Measurements from ENCODE around the gene PCNX3. TPM values are rescaled to one million over a fixed set of nuclear protein-coding genes. Genes with fewer than 3 reads are reported as not detected.
"Not testable (repeated sequence)": the region's sequence is repeated elsewhere in the genome, so short reads cannot be mapped to it uniquely, and the experiment has no call there.

Gene PCNX3
- total RNA-seq, 3 donors from 2014 or later: 55.8 to 59.7 (median 59.5) TPM

GRCh38 chr11:65672180-65672860, 56.7 kb downstream of the PCNX3 start:
- Mint-ChIP-seq H3K4me1 (ENCODE audit: low read depth) (no peaks in the 10 kb centered on the region), H3K27me3 (ENCODE audit: low read depth) (no peaks in the 10 kb centered on the region), H3K36me3 (ENCODE audit: insufficient read depth) (no peaks in the 10 kb centered on the region), H3K4me3 (no peak overlapping the region), H3K9me3 (no peaks in the 10 kb centered on the region)
- peak; percentile 55 to 65 for ATAC-seq
- DNase-seq: no peak

- H3K27me3 Mint-ChIP-seq (ENCODE audit: low read depth): no peaks in the 10 kb centered on the region
- ATAC-seq: no peak
- H3K4me1 Mint-ChIP-seq (ENCODE audit: low read depth): no peaks in the 10 kb centered on the region
- H3K9me3 Mint-ChIP-seq: no peaks in the 10 kb centered on the region
- no peak overlapping the region for H3K4me3 Mint-ChIP-seq
- H3K36me3 Mint-ChIP-seq (ENCODE audit: insufficient read depth): no peaks in the 10 kb centered on the region
- no peak for DNase-seq
Observed at GRCh38 chr11:65672982-65673381, 57.4 kb downstream of the PCNX3 start.

- no peaks in the 10 kb centered on the region for H3K4me1 Mint-ChIP-seq (ENCODE audit: low read depth)
- H3K9me3 Mint-ChIP-seq: no peaks in the 10 kb centered on the region
- no peaks in the 10 kb centered on the region for H3K36me3 Mint-ChIP-seq (ENCODE audit: insufficient read depth)
- DNase-seq (no peak), ATAC-seq (no peak)
- no peak overlapping the region for H3K4me3 Mint-ChIP-seq
- peaks cover 7% of the 10 kb centered on the region for H3K27me3 Mint-ChIP-seq (ENCODE audit: low read depth)
Observed at GRCh38 chr11:65680192-65680743, 64.7 kb downstream of the PCNX3 start.

- not testable (repeated sequence) for H3K9me3 Mint-ChIP-seq, DNase-seq
Observed at GRCh38 chr11:65683480-65683879, 67.9 kb downstream of the PCNX3 start.

GRCh38 chr11:65685981-65686380, 70.4 kb downstream of the PCNX3 start:
- Mint-ChIP-seq H3K36me3 (ENCODE audit: insufficient read depth) (no peaks in the 10 kb centered on the region), H3K4me3 (no peak overlapping the region), H3K27me3 (ENCODE audit: low read depth) (peaks cover 7% of the 10 kb centered on the region), H3K9me3 (no peaks in the 10 kb centered on the region), H3K4me1 (ENCODE audit: low read depth) (no peaks in the 10 kb centered on the region)
- no peak for DNase-seq
- no peak for ATAC-seq

More at GRCh38 chr11:65683480-65683879, 67.9 kb downstream of the PCNX3 start:
- not testable (repeated sequence) for ATAC-seq; H3K4me1 Mint-ChIP-seq (ENCODE audit: low read depth); H3K36me3 Mint-ChIP-seq (ENCODE audit: insufficient read depth); H3K27me3 Mint-ChIP-seq (ENCODE audit: low read depth); H3K4me3 Mint-ChIP-seq

Other genes starting within 250 kb of the PCNX3 start
- gene SLC25A45, start 233.1 kb upstream of the PCNX3 start, total RNA-seq: 10 to 100 TPM in 1 of 3 donors, 1 to 10 TPM in 2; 7.0 to 11.1 (median 9.5) TPM
- 10 to 100 TPM; 43.0 to 49.2 (median 44.9) TPM for gene FRMD8, start 229.1 kb upstream of the PCNX3 start, total RNA-seq
- gene NEAT1, start 193.0 kb upstream of the PCNX3 start, total RNA-seq: 100 to 1,000 TPM in 2 of 3 donors, 10 to 100 TPM in 1; 95.5 to 136 (median 123) TPM
- 1,000 to 10,000 TPM; 3,100 to 4,455 (median 3,753) TPM for gene MALAT1, start 116.7 kb upstream of the PCNX3 start, total RNA-seq
- 10 to 100 TPM; 87.6 to 94.6 (median 94.3) TPM for gene SCYL1, start 90.7 kb upstream of the PCNX3 start, total RNA-seq
- gene LTBP3, start 57.4 kb upstream of the PCNX3 start, total RNA-seq: 10 to 100 TPM; 33.1 to 40.8 (median 40.1) TPM
- gene ZNRD2, start 45.3 kb upstream of the PCNX3 start, total RNA-seq: 100 to 1,000 TPM; 120 to 148 (median 136) TPM
- gene FAM89B, start 43.2 kb upstream of the PCNX3 start, total RNA-seq: 10 to 100 TPM; 27.4 to 32.0 (median 28.6) TPM
- 10 to 100 TPM; 59.8 to 84.9 (median 80.1) TPM for gene EHBP1L1, start 39.7 kb upstream of the PCNX3 start, total RNA-seq
- 1 to 10 TPM; 1.4 to 2.1 (median 1.4) TPM for gene KCNK7, start 20.0 kb upstream of the PCNX3 start, total RNA-seq
- gene MAP3K11, start 1.6 kb upstream of the PCNX3 start, total RNA-seq: 10 to 100 TPM; 71.8 to 87.1 (median 74.3) TPM
- 100 to 1,000 TPM in 1 of 3 donors, 10 to 100 TPM in 2; 80.0 to 101 (median 95.4) TPM for gene SIPA1, start 22.3 kb downstream of the PCNX3 start, total RNA-seq
- gene RELA, start 47.1 kb downstream of the PCNX3 start, total RNA-seq: 100 to 1,000 TPM; 108 to 118 (median 111) TPM
- 10 to 100 TPM; 81.7 to 96.5 (median 85.1) TPM for gene KAT5, start 96.5 kb downstream of the PCNX3 start, total RNA-seq
- gene RNASEH2C, start 105.0 kb downstream of the PCNX3 start, total RNA-seq: 100 to 1,000 TPM in 2 of 3 donors, 10 to 100 TPM in 1; 95.6 to 122 (median 115) TPM
- gene AP5B1, start 165.2 kb downstream of the PCNX3 start, total RNA-seq: 10 to 100 TPM; 17.3 to 19.4 (median 17.4) TPM
- under 1 TPM in 2 of 3 donors, not detected in 1; 0.05 TPM for gene OVOL1, start 171.3 kb downstream of the PCNX3 start, total RNA-seq
- gene SNX32, start 218.2 kb downstream of the PCNX3 start, total RNA-seq: 1 to 10 TPM in 1 of 3 donors, under 1 TPM in 2; 0.52 to 1.4 (median 0.56) TPM
- 1,000 to 10,000 TPM in 1 of 3 donors, 100 to 1,000 TPM in 2; 944 to 1,135 (median 977) TPM for gene CFL1, start 242.4 kb downstream of the PCNX3 start, total RNA-seq
- 10 to 100 TPM; 60.8 to 72.9 (median 60.8) TPM for gene MUS81, start 244.7 kb downstream of the PCNX3 start, total RNA-seq